Lower lobe of right lung (tissue), 2 donors: ENCODE results near the gene CALML3. TPM values are rescaled to one million over a fixed set of nuclear protein-coding genes. Genes with fewer than 3 reads are reported as not detected.

Experiments used
- ATAC-seq, 2 donors: fragments of 200-7000 bp; cut with Tn5 transposase; one replicate each; pipeline ENCODE4 v1.9.1; 2020 to 2022; ENCODE audit warnings: mild to moderate bottlenecking in 2 of 2, moderate library complexity in 2 of 2
- DNase-seq: peaks from one replicate; pipeline ENCODE4 v3.0.0-alpha.2; 2020
- H3K27ac ChIP-seq: fragments of 200-600 bp; one replicate; pipeline ENCODE4 v1.8.0; 2022
- H3K27me3 ChIP-seq: fragments of 200-600 bp; one replicate; pipeline ENCODE4 v1.8.0; 2022; ENCODE audit warnings: low read depth
- H3K36me3 ChIP-seq: fragments of 200-600 bp; one replicate; pipeline ENCODE4 v1.8.0; 2022; ENCODE audit warnings: mild to moderate bottlenecking
- H3K4me1 ChIP-seq: fragments of 200-600 bp; one replicate; pipeline ENCODE4 v1.8.0; 2022
- H3K4me3 ChIP-seq: fragments of 200-600 bp; one replicate; pipeline ENCODE4 v1.8.0; 2022; ENCODE audit warnings: mild to moderate bottlenecking
- H3K9me3 ChIP-seq: fragments of 200-600 bp; one replicate; pipeline ENCODE4 v1.8.0; 2022
- CTCF ChIP-seq: fragments of 200-600 bp; IDR thresholded peaks from one replicate; pipeline ENCODE4 v1.8.0; 2022; ENCODE audit warnings: antibody characterized with exemption, mild to moderate bottlenecking
- intact Hi-C: fragments of 100-400 bp; cut with DNase I; formaldehyde crosslinking; loops from one replicate; pipeline ENCODE4 v1.11.0; 2022
- total RNA-seq: library from RNA; stranded (reverse); fragmentation: NEBNext Ultra II Directional; extraction: Animal tissue kit (Norgen Biotek cat#: 25700); gene quantifications from one replicate; pipeline ENCODE4 v1.2.1, GENCODE V29; 2021
- donor health status: DM: no; HTN: yes; CAD: no; lungs with severe emphysema.

The CALML3 gene
- total RNA-seq, 1 donor from 2014 or later, result not detected

GRCh38 chr10:5560142-5560816, 35.5 kb downstream of the CALML3 start:
- intact Hi-C loops, result no loop called here
- Histone ChIP-seq H3K4me1 (no peaks in the 10 kb centered on the region), H3K4me3 (no peak overlapping the region), H3K27me3 (no peaks in the 10 kb centered on the region), H3K27ac (no peak overlapping the region), H3K9me3 (no peaks in the 10 kb centered on the region), H3K36me3 (no peaks in the 10 kb centered on the region)
- no peak for DNase-seq
- no peak for ATAC-seq
- TF ChIP-seq CTCF, result no peak

GRCh38 chr10:5560817-5561703, 36.3 kb downstream of the CALML3 start:
- peak; percentile 36 for DNase-seq
- Histone ChIP-seq H3K36me3 (no peaks in the 10 kb centered on the region), H3K9me3 (no peaks in the 10 kb centered on the region), H3K27me3 (no peaks in the 10 kb centered on the region), H3K4me3 (no peak overlapping the region), H3K27ac (no peak overlapping the region), H3K4me1 (no peaks in the 10 kb centered on the region)
- intact Hi-C loops, result no loop called here
- TF ChIP-seq CTCF, result no peak
- no peak for ATAC-seq

GRCh38 chr10:5561704-5562645, 37.2 kb downstream of the CALML3 start:
- Histone ChIP-seq H3K27me3 (no peaks in the 10 kb centered on the region), H3K4me3 (no peak overlapping the region), H3K9me3 (no peaks in the 10 kb centered on the region), H3K36me3 (no peaks in the 10 kb centered on the region), H3K27ac (no peak overlapping the region), H3K4me1 (no peaks in the 10 kb centered on the region)
- no peak for ATAC-seq
- TF ChIP-seq CTCF, result no peak
- intact Hi-C loops, result no loop called here
- DNase-seq, result peak; percentile 20

GRCh38 chr10:5563321-5563961, 38.7 kb downstream of the CALML3 start:
- intact Hi-C loops, result no loop called here
- no peak overlapping the region for H3K27ac ChIP-seq
- ATAC-seq, result no peak

More at GRCh38 chr10:5563321-5563961, 38.7 kb downstream of the CALML3 start:
- H3K4me3 ChIP-seq, result no peak overlapping the region
- no peaks in the 10 kb centered on the region for H3K36me3 ChIP-seq
- no peaks in the 10 kb centered on the region for H3K9me3 ChIP-seq
- H3K27me3 ChIP-seq, result no peaks in the 10 kb centered on the region
- peak; percentile 38 for DNase-seq
- TF ChIP-seq CTCF, result no peak
- no peaks in the 10 kb centered on the region for H3K4me1 ChIP-seq
